Kidney capillary endothelial cell (primary cell): ENCODE results near the gene GCC2.
"Not testable (repeated sequence)": the region's sequence is repeated elsewhere in the genome, so short reads cannot be mapped to it uniquely, and the experiment has no call there.

Source experiments
- DNase-seq: peaks from one replicate; pipeline ENCODE4 v3.0.0-alpha.2; 2018; ENCODE audit warnings: low spot score

GCC2 gene

DNA sequence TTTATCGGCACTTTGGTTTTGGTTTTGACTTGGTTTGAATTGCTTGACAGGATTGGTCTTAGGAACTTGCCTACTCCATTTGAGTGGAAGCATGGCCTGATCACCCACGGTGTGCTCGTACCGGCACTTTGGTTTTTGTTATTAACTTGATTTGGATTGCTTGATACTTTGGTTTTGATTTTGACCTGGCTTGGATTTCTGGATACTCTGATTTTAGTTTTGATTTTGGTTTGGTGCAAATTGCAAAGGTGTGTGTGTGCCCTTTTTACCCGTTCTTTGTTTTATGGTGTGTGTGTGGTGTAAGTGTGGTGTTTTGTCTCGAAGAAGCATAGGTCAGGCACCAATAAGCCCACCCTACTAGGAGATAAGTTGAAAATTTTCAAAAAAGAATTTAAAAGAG lies 75.7 kb downstream of the GCC2 start:
- DNase-seq, result not testable (repeated sequence)

DNA sequence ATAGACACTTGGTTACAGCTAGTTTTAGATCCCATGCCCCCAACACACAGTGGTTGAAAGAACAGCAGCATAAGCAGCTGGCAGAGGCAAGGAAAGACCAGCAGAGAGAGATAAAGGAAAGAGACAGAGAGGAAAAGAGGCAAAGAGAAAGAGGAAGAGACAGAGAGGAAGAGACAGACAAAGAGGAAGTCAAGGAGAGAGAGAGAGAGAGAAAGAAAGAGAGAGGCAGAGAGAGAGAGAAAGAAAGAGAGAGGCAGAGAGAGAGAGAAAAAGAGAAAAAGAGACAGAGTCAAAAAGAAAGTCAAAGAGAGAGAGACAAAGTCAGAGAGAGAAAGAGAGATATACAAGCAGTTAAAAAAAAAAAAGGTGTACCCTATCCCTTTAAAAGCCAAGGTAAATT lies 76.3 kb downstream of the GCC2 start:
- DNase-seq, result not testable (repeated sequence)

DNA sequence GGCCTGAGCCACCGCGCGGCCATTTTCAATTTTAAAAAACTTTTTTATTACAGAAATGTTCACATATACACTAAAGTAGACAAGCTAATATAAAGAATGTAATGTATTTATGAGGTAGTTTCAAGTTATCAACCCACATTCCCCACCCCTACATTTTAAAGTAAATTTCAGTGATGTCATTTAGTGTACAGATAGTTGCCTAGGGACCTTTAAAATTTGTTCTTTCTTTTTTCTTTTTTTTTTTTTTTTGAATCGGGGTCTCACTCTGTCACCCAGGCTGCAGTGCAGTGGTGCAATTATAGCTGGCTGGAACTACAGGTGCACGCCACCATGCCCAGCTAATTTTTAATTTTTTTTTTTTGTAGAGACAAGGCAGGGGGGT lies 82.7 kb downstream of the GCC2 start:
- DNase-seq, result no peak

DNA sequence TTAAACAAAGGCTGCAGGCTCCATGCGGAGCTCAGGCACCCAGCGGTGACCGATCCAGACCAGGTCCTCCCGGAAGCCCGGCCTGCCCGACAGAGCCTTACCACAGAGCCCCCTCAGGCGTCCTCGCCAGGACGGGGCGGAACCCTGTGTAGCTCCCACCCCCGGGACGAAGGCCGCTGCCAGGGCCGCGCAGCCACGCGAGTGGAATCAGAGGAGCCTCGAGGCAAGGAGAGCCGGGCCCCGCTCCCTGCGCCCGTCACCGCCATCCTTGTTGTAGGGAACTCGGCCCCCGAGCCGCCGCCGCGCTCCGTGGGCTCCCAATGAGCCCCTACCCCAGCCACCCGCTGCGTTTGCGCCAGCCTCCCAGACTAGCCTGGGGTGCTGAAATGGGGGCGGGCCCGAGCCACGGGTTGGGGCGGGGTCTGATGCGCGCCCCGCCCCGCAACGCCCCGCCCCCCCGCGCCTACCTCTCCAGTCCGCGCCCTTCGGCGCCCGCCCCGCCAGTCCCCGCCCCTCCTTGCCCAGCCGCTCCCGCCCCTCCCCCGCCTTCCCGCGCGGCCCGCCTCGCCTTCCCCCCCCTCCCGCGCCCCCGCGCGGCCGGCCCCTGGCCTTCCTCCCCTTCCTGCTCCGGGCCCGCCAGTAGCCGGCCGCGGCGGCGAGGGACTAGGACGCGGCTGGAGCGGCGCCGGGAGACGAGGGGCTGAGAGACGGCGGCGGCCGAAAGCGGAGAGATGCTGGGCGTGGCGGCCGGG lies 85.0 kb downstream of the GCC2 start, which contains the start of gene LIMS1:
Gene LIMS1, plus strand, starts transcription at position 639 of the 752 bp plus-strand sequence. Its CDS starts 93 bp downstream, at position 732.
- peak; percentile 89 for DNase-seq

DNA sequence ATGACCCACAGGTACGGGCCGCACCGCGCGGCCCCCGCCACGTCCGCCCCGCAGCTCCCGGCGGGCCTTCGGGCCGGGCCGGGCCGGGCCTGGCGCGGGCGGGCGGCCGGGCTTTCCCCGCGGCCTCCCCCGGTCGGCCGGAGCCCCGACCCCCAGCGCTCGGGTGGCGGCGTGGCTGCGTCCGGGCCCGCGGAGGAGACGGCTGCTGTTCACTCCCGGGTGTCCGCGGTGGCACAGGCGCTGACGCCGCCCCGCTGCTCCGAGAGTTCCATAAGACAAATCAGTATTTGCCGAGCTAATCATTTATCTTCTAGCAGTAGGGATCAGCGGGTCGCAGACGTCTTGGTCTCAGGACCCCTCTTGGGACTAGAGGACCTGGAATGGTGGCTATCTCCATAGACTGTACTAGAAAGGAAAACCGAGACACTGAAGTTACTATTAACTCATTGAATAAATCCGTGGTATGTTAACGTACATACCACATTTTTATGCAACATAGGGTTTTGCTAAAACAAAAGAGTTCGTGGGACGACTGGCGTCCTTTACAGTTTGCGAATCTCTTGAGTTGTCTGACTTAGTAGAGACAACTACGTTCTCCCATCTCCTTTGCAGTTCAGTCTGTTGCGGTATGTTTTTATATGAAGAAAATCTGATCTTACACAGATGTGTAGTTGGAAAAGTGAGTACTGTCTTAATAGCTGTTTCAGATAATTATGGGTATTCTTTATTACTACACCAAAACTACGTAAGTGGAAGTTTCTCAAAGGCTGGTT lies 85.8 kb downstream of the GCC2 start:
- peak; percentile 48 for DNase-seq

DNA sequence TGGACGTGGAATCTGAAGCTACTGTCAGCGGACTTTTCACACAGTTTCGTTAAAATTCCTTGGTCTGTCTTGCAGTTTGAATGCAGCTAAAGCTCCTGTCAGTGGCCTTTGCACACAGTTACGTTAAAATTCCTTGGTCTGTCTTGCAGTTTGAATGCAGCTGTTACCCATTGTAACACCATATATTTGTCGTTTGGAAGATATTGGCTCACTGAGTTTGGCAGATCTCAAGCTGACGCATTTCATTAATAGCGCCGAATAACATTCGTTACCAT lies 86.3 kb downstream of the GCC2 start:
- no peak for DNase-seq

DNA sequence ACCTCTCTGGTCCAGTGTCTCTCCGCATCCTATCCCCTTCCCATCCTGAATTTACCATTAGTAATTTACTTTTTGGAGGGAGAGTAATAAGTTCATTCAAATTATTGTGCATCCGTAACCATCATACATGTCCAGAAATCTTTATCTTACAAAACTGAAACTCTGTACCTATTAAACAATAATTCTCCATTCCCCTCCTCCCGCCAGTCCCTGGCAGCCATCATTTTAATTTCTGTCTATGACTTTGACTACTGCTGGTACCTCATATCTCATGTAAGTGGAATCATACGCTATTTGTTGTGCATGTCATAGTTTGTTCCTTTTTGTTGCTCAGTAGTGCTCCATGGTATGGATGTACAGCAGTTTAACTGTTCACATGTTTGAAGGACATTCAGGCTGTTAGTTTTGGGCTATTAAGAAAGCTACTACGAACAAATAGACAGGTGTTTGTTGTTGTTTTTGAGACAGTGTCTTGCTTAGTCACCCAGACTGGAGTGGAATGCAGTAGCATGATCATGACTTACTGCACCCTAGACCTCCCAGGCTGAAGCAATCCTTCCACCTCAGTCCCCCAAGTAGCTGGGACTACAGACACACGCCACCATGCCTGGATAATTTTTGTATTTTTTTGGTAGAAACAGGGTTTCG lies 87.3 kb downstream of the GCC2 start:
- DNase-seq, result no peak

DNA sequence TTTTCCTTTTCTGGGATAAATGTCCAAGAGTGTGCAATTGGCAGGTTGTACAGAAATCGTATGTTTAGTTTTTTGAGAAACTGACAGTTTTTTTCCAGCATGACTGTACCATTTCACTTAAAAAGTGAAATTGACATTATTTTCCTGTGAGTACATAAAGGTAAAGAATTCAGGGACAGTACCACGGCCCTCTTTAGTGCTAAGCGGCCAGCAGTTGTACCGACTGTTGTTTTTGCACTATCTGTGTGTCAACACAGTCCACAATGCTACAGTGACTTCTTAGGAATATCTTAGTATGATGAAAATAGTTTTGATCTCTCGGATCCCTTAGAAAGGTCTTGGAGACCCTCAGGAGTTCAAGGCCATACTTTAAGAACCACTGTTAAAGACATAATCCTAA lies 87.9 kb downstream of the GCC2 start:
- DNase-seq, result no peak

DNA sequence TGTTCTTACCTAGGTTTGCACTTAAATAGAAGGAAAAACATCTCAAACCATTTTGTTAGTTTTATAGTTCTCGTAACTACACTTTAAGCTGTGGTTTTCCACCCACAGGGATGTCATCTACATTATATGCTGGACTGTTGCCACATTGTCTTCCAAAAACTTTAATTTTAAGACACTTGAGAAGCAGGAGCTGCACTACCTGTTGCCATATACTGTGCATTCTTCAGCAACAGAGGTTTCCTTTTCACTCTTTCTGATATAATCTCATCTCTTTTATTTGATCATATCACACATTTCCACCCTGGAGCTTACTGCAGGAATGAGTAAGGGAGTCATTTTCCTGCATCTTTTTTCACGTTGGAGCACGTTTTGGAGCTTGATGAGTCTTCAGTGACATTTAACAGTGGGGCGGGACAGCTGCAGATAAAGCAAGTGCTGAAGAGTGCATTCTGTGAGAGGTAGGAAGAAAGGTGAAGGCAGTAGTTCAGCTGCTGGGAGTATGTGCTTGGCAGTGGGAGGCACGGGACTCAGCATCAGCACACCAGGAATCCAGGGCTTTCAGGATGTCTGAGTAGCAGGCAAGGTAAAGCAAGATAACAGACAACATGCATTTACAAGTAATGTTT lies 89.1 kb downstream of the GCC2 start:
- no peak for DNase-seq

DNA sequence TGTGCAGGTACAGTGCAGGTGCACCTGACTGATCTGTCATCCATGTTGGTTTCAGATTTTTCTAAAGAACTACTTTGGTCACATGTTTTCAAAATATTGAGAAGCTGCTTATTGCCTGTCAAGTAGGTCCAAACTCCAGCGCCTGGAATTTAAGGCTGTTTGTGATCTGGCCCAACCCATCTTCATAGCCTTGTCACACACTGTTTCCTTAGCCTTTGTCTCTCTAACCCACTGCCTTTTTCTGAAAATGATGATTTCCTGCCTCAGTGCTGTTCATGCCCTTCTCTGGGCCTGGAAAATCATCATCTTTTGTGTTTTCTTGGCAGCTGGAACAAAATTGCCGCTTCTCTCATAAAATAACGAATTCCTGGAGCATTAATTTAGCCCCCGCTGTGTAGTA lies 92.4 kb downstream of the GCC2 start:
- DNase-seq, result no peak

DNA sequence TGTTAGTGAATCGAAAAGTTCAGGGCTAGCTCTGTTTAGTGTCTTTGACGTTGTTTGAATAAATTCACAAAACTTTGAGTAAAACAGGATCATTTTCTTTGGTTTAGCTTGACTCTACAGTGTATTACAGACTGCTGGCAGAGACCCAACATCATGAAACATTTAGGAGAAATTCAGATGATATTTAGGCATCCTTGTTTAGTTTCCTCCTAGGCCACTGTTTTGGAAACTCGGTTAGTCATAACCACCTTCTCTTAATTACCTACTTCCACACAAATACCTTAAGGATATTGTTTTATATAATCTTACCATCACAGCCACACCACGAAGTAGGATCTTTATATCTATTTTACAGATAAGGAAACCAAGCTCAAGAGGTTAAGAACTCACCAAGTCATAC lies 93.1 kb downstream of the GCC2 start:
- DNase-seq, result no peak

DNA sequence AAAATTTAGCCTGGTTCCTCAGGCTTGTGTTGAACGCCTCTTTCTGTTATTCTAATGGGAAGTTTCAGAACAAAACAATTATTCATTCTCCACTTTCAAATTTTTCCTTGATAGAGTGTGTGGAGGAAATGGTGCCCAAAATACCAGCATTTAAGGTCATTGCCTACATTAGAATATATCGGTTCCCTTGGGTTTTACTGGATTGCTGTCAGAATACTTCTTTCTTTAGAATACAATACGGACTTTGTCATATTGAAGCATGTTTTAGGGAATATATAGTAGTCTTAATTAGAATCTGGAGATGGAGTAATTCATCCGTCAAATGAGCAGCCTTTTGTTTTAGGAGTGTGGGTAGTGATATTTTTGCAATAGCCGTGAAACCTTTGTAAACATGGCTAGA lies 98.6 kb downstream of the GCC2 start:
- DNase-seq, result no peak

DNA sequence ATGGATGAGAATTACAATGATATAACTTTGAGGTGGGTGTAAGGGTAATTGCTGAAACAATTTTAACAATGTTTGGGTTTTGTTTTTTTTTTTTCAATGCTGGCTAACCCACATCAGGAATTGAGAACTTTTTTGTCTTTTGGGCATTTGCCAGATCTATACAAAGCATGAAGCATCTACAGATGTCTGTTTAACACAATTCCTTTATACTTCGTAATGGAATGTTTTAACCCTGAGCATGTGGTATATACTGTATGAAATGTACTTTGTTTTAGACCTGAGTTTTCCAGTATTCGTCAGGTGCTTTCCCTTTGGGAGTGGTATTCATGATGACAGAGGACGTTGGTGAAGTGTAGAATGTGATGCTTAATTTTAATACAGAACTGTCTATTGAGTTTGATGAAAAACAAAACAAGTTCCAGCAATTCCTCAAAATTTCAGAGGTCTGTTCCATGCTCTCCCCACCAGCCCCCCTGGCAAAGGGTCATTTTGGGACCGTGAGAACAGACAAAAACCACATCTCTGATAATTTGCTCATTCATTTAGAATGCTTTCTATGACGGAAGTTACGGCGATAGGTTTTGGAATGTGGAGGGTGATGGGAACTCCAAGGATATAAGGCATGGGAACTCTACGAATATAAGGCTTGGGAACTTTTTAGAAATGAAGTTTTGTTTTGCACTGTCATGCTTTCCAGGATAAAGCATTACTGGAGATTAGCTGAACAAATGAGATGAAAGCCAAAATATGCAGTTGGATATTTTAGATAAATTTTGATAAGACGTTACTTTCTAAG lies 99.4 kb downstream of the GCC2 start:
- DNase-seq, result no peak

DNA sequence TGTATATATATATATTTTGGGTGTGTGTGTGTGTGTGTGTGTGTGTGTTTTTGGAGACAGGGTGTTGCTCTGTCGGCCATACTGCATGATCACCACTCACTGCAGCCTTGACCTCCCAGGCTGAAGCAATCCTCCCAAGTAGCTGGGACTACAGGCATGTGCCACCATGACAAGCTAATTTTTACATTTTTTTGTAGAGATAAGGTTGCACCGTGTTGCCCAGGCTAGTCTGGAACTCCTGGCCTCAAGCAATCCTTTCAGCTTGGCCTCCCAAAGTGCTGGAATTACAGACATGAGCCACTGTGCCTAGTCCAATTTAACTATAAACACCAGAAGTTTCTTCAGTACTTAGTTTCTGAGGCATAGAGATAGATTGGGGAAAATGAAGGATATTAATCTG lies 103.6 kb downstream of the GCC2 start:
- DNase-seq, result no peak

DNA sequence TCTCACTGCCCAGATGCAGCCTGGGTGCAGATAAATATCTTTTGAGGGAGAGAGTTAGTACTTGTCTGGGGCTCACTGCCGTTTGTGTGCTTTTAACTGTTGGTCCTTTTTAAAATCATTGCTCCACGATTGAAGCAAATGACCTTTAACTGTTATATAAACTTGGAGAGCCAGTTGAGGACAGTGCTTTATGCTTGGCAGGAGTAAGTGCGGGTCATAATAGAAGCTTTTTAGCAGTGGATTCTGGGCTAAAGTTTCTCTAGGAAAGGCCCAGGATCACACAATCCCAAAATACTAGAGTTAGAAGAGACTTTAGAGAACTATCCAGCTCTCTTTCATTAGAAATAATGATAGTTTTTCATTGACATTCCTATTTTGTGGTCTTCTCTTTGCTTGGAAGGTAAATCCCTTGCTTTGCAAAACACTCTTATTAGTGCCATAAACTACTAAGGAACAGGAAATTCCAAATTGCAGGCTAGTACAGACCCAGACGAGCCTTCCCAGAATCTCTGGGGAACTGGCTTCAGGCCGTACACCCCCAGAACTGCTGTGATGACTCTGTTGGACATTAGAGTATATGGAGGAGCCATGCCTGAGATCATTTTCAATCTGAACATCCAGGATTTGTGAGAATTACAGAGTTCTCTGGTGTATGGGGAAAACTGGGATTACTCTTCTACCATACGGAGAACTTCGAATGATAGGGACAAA lies 104.4 kb downstream of the GCC2 start:
- DNase-seq, result no peak

DNA sequence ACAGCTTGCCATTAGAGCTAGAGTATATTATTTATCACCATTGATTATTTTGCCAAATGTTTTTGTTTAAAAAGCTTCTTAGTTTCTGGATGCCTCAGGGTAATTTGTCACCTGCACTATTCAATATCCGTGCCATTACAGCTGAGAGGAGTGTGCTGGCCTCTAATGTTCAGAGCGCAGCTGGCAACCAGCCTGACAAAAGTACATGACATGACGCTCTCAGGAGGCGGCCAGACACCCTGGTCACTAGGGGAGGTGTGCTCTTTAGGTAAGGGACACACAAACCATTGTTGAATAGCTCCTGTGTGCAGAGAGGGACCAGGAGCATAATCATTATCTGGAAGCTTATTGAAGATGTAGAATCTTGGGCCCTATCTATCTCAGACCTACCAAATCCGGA lies 105.5 kb downstream of the GCC2 start:
- DNase-seq, result no peak

DNA sequence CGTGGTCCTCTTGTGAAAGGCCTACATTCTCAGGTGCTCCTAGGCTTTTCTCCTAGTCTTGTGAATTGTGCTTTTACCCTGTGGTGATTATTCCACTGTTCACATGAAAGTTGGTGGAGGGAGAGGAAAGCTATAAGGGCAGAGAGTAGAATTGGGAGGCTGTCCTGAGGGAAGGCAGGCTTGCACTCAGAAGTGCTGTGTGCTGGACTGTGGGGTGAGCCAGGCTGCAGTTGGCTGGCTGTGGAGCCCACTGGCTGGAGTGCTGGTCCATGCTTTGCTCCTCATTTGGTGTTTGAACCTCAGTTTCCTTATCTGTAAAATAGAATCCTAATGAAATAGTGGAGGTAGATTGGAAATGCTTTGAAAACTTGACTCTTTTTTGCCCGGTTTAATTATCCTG lies 106.6 kb downstream of the GCC2 start:
- no peak for DNase-seq

DNA sequence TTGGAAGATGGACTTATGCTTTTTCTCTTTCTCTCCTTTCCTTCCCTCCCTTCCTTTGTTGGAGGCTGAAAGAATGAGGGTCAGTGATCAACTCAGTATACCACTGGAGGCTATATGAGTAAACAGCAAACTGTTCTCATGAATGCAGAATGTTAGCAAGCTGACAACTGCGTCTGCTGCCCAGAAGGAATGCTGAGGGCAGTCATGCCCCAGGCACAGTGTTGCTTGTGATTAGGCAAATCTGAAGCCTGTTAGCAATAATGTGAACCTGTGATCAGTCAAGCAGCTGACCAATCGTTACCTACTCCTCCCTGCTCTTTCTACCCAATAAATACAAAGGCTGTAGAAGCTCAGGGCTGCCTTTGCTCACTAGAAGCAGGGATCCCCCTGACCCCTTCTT lies 107.6 kb downstream of the GCC2 start:
- not testable (repeated sequence) for DNase-seq
